Tibial nerve (tissue), 4 donors: ENCODE data around the gene PIGB. TPM values are rescaled to one million over a fixed set of nuclear protein-coding genes. Genes with fewer than 3 reads are reported as not detected.

Experiments
- DNase-seq, 2 donors: peaks; one replicate each; pipeline ENCODE4 v3.0.0-alpha.2; 2019; ENCODE audit warnings: low spot score in 2 of 2
- H3K27ac ChIP-seq, 4 donors: fragments of 200-600 bp; sonication (generic) in 3 of 4; one replicate each; pipeline ENCODE4 v1.5.1; 2017 to 2019; ENCODE audit warnings: mild to moderate bottlenecking in 1 of 4
- H3K27me3 ChIP-seq, 2 donors: fragments of 200-600 bp; sonication (generic) in 1 of 2; one replicate each; pipeline versions ENCODE4 v1.5.1 to v1.6.0; 2017 to 2019
- H3K36me3 ChIP-seq, 3 donors: fragments of 200-600 bp; sonication (generic); one replicate each; pipeline ENCODE4 v1.5.1; 2018 to 2019
- H3K4me1 ChIP-seq, 4 donors: fragments of 200-600 bp; sonication (generic) in 3 of 4; one replicate each; pipeline ENCODE4 v1.5.1; 2017 to 2019
- H3K4me3 ChIP-seq, 4 donors: fragments of 200-600 bp; sonication (generic) in 3 of 4; one replicate each; pipeline ENCODE4 v1.5.1; 2017 to 2019; ENCODE audit warnings: mild to moderate bottlenecking in 1 of 4, moderate library complexity in 1 of 4
- H3K9me3 ChIP-seq, 4 donors: fragments of 200-600 bp; sonication (generic) in 3 of 4; one replicate each; pipeline ENCODE4 v1.5.1; 2017 to 2019
- CTCF ChIP-seq, 5 experiments: fragments of 200-600 bp in 3 of 5; fragments of 450-650 bp in 2 of 5; sonication (generic) in 3 of 5; IDR thresholded peaks; one replicate each; pipeline ENCODE4 v1.5.1; 2016 to 2019; ENCODE audit warnings: antibody characterized with exemption in 5 of 5, mild to moderate bottlenecking in 3 of 5, moderate library complexity in 2 of 5
- EP300 ChIP-seq, 2 donors: sonication (generic); formaldehyde crosslinking; IDR thresholded peaks; one replicate each; pipeline ENCODE4 v1.6.1; 2017; ENCODE audit warnings: antibody characterized with exemption in 2 of 2, mild to moderate bottlenecking in 1 of 2
- POLR2A ChIP-seq, 2 donors: fragments of 450-650 bp; IDR thresholded peaks; one replicate each; pipeline ENCODE4 v1.6.1; 2017; ENCODE audit warnings: antibody characterized with exemption in 2 of 2, mild to moderate bottlenecking in 2 of 2, moderate library complexity in 2 of 2
- WGBS, 2 donors: methylation state at CpG; one replicate each; pipeline ENCODE4 v1.1.5; 2018; 5-methylcytosine and 5-hydroxymethylcytosine counted together
- total RNA-seq, 4 donors: library from RNA; depleted of rRNA; stranded (reverse); fragments of >200 nt; gene quantifications; one replicate each; pipeline ENCODE4 v1.1.0, GENCODE V29; 2016

The PIGB gene
- total RNA-seq, 4 donors from 2014 or later, result 4.0 to 16.1 (median 13.8) TPM

DNA sequence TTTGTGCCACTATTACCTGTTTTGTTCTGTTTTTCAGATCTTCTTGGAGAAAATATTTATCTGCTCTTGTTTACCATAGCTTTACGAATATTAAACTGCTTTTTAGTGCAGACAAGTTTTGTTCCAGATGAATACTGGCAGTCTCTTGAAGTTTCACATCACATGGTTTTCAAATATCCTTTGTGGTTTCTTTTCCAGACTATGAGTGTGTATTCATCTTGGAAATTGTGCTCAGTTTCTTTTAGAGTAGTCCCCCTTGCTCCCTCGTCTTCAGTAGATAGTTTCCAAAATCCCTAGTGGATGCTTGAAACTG lies 1.2 kb downstream of the PIGB start:
- DNase-seq, result no peak
- WGBS, 2 donors, result 6 to 16% methylated on average over 2 of the region's 2 CpGs
- Histone ChIP-seq H3K9me3 (no peaks in the 10 kb centered on the region), H3K36me3 (peaks cover 0 to 24% (median 0%) of the 10 kb centered on the region in 3 donors), H3K4me3 (no peak overlapping the region), H3K27ac (no peak overlapping the region), H3K27me3 (no peaks in the 10 kb centered on the region), H3K4me1 (peaks cover 0 to 37% (median 25%) of the 10 kb centered on the region in 4 donors)
- TF ChIP-seq EP300 (IDR thresholded peaks at IDR 0.05) (no peak), POLR2A (IDR thresholded peaks at IDR 0.05) (no peak), CTCF (IDR thresholded peaks at IDR 0.05) (no peak)

- Histone ChIP-seq H3K36me3 (peaks cover 0 to 27% (median 0%) of the 10 kb centered on the region in 3 donors), H3K4me3 (no peak overlapping the region), H3K27ac (no peak overlapping the region), H3K4me1 (peaks cover 0 to 37% (median 25%) of the 10 kb centered on the region in 4 donors), H3K9me3 (no peaks in the 10 kb centered on the region), H3K27me3 (no peaks in the 10 kb centered on the region)
- no peak for DNase-seq
- TF ChIP-seq EP300 (IDR thresholded peaks at IDR 0.05), result no peak
- no peak for TF ChIP-seq POLR2A (IDR thresholded peaks at IDR 0.05)
- no peak for TF ChIP-seq CTCF (IDR thresholded peaks at IDR 0.05)
- WGBS, 2 donors, result 89 to 97% methylated on average over 1 of the region's 1 CpG
Observed at GRCh38 chr15:55320963-55321362, 1.9 kb downstream of the PIGB start.

DNA sequence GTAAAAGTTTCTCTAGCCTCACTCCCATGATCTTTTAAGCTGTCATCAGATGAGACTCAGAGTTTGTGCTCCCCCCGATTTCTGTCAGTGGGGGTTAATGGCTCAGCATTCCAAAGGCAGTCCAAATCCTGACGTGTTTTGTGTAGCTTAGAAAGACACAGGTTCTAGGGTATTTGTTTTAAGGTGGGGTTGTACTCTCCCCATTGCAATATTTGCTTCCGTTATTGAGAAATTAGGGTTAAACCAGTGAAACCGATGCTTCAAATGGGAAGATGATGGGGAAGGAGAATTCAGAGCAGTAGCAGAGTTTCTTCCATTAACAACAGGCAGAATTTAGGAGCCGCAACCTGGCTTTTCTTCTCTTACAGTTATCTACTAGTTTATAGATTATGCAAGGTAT lies 3.4 kb downstream of the PIGB start:
- no peaks in the 10 kb centered on the region for H3K9me3 ChIP-seq
- no peak for DNase-seq
- 78 to 81% methylated on average over 5 of the region's 5 CpGs for WGBS, 2 donors
- H3K27me3 ChIP-seq, result no peaks in the 10 kb centered on the region
- H3K27ac ChIP-seq, result no peak overlapping the region
- peaks cover 0 to 21% (median 0%) of the 10 kb centered on the region in 3 donors for H3K36me3 ChIP-seq
- no peak overlapping the region for H3K4me3 ChIP-seq
- TF ChIP-seq EP300 (IDR thresholded peaks at IDR 0.05) (no peak), CTCF (IDR thresholded peaks at IDR 0.05) (no peak), POLR2A (IDR thresholded peaks at IDR 0.05) (no peak)
- H3K4me1 ChIP-seq, result peaks cover 0 to 27% (median 18%) of the 10 kb centered on the region in 4 donors

- H3K9me3 ChIP-seq, result no peaks in the 10 kb centered on the region
- no peak overlapping the region for H3K4me3 ChIP-seq
- H3K4me1 ChIP-seq, result no peaks in the 10 kb centered on the region
- WGBS, 2 donors, result 71 to 90% methylated on average over 1 of the region's 1 CpG
- TF ChIP-seq POLR2A (IDR thresholded peaks at IDR 0.05), result no peak
- TF ChIP-seq CTCF (IDR thresholded peaks at IDR 0.05), result no peak
- no peak for TF ChIP-seq EP300 (IDR thresholded peaks at IDR 0.05)
- H3K27me3 ChIP-seq, result no peaks in the 10 kb centered on the region
- H3K36me3 ChIP-seq, result peaks cover 0 to 58% (median 0%) of the 10 kb centered on the region in 3 donors
- H3K27ac ChIP-seq, result no peak overlapping the region
- no peak for DNase-seq
Observed at GRCh38 chr15:55327387-55327786, 8.4 kb downstream of the PIGB start.

DNA sequence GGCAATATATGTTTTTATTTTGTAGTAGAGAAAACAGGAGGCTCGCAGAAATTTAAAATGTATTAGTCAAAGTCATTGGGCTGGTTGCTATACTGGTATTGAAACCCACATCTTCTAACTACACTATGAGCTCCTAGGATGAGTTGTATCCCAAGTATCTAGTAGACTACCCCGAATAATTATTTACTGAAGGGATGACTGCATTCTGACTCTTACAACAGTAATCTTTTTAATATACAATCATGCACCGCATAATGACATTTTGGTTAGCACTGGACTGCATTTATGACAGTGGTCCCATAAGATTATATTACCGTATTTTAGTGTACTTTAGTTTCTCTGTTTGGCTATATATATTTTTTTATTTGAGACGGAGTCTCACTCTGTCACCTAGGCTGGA lies 15.3 kb downstream of the PIGB start:
- peaks cover 0 to 82% (median 0%) of the 10 kb centered on the region in 3 donors for H3K36me3 ChIP-seq

More for the DNA sequence above, 15.3 kb downstream of the PIGB start:
- no peak for DNase-seq
- Histone ChIP-seq H3K27ac (no peak overlapping the region), H3K4me1 (no peaks in the 10 kb centered on the region), H3K9me3 (no peaks in the 10 kb centered on the region), H3K4me3 (no peak overlapping the region), H3K27me3 (no peaks in the 10 kb centered on the region)
- TF ChIP-seq CTCF (IDR thresholded peaks at IDR 0.05), result no peak
- no peak for TF ChIP-seq POLR2A (IDR thresholded peaks at IDR 0.05)
- no peak for TF ChIP-seq EP300 (IDR thresholded peaks at IDR 0.05)
- 96 to 98% methylated on average over 5 of the region's 5 CpGs for WGBS, 2 donors
